Peyer's patch (tissue), 4 donors: Measurements from ENCODE around the gene MIPEP. TPM values are rescaled to one million over a fixed set of nuclear protein-coding genes. Genes with fewer than 3 reads are reported as not detected.

ENCODE experiments used
- DNase-seq, 3 donors: peaks; one replicate each; pipeline ENCODE4 v3.0.0-alpha.2; 2017 to 2019
- H3K27ac ChIP-seq, 4 donors: fragments of 200-600 bp; sonication (generic); one replicate each; pipeline ENCODE4 v1.5.1; 2016 to 2019
- H3K27me3 ChIP-seq, 2 donors: fragments of 200-600 bp; sonication (generic); one replicate each; pipeline ENCODE4 v1.5.1; 2019
- H3K36me3 ChIP-seq, 3 donors: fragments of 200-600 bp; sonication (generic); one replicate each; pipeline ENCODE4 v1.5.1; 2016 to 2019
- H3K4me1 ChIP-seq, 4 donors: fragments of 200-600 bp; sonication (generic); one replicate each; pipeline ENCODE4 v1.5.1; 2016 to 2019
- H3K4me3 ChIP-seq, 4 donors: fragments of 200-600 bp; sonication (generic); 1 replicate in 3 of 4; 2 replicates in 1 of 4; pipeline ENCODE4 v1.5.1; 2016 to 2019; ENCODE audit warnings: mild to moderate bottlenecking in 1 of 4
- H3K9me3 ChIP-seq, 4 donors: fragments of 200-600 bp; sonication (generic); one replicate each; pipeline ENCODE4 v1.5.1; 2016 to 2019; ENCODE audit warnings: mild to moderate bottlenecking in 1 of 4
- CTCF ChIP-seq, 6 experiments: fragments of 450-650 bp in 4 of 6; fragments of 200-600 bp in 2 of 6; sonication (generic) in 1 of 6; IDR thresholded peaks; one replicate each; pipeline ENCODE4 v1.5.1; 2017 to 2019; ENCODE audit warnings: antibody characterized with exemption in 6 of 6, mild to moderate bottlenecking in 3 of 6, moderate library complexity in 1 of 6
- POLR2A ChIP-seq, 2 donors: fragments of 450-650 bp; IDR thresholded peaks; one replicate each; pipeline ENCODE4 v1.5.1; 2017; ENCODE audit warnings: antibody characterized with exemption in 2 of 2, mild to moderate bottlenecking in 2 of 2, moderate library complexity in 2 of 2
- total RNA-seq, 4 donors: library from RNA; depleted of rRNA; stranded (reverse); fragments of >200 nt; gene quantifications; one replicate each; pipeline ENCODE4 v1.1.0, GENCODE V29; 2016

Gene MIPEP
- total RNA-seq, 4 donors from 2014 or later: 10.7 to 17.0 (median 12.5) TPM

- Histone ChIP-seq H3K4me3 (no peak overlapping the region), H3K27ac (no peak overlapping the region), H3K9me3 (no peaks in the 10 kb centered on the region), H3K36me3 (no peaks in the 10 kb centered on the region), H3K27me3 (no peaks in the 10 kb centered on the region), H3K4me1 (no peaks in the 10 kb centered on the region)
- no peak for TF ChIP-seq CTCF (IDR thresholded peaks at IDR 0.05)
- TF ChIP-seq POLR2A (IDR thresholded peaks at IDR 0.05): no peak
- no peak for DNase-seq
Measured at GRCh38 chr13:23867027-23867491, 22.1 kb downstream of the MIPEP start.

- no peak for DNase-seq
- H3K4me3 ChIP-seq: no peak overlapping the region
- H3K27ac ChIP-seq: no peak overlapping the region
- H3K36me3 ChIP-seq: no peaks in the 10 kb centered on the region
- H3K27me3 ChIP-seq: no peaks in the 10 kb centered on the region
- H3K9me3 ChIP-seq: no peaks in the 10 kb centered on the region
- no peaks in the 10 kb centered on the region for H3K4me1 ChIP-seq
- TF ChIP-seq POLR2A (IDR thresholded peaks at IDR 0.05) (no peak), CTCF (IDR thresholded peaks at IDR 0.05) (no peak)
Measured at GRCh38 chr13:23866420-23867026, 22.7 kb downstream of the MIPEP start.

- H3K9me3 ChIP-seq: no peaks in the 10 kb centered on the region
Measured at GRCh38 chr13:23865906-23866305, 23.3 kb downstream of the MIPEP start.

GRCh38 chr13:23865026-23865425 is 24.2 kb downstream of the MIPEP start:
- no peaks in the 10 kb centered on the region for H3K4me1 ChIP-seq
- TF ChIP-seq CTCF (IDR thresholded peaks at IDR 0.05): no peak
- DNase-seq: no peak
- H3K27ac ChIP-seq: no peak overlapping the region
- no peaks in the 10 kb centered on the region for H3K27me3 ChIP-seq
- H3K9me3 ChIP-seq: no peaks in the 10 kb centered on the region
- H3K4me3 ChIP-seq: no peak overlapping the region
- H3K36me3 ChIP-seq: no peaks in the 10 kb centered on the region

More at GRCh38 chr13:23865906-23866305, 23.3 kb downstream of the MIPEP start:
- no peaks in the 10 kb centered on the region for H3K27me3 ChIP-seq
- no peaks in the 10 kb centered on the region for H3K36me3 ChIP-seq
- DNase-seq: no peak
- no peak overlapping the region for H3K4me3 ChIP-seq
- H3K27ac ChIP-seq: no peak overlapping the region
- TF ChIP-seq POLR2A (IDR thresholded peaks at IDR 0.05) (no peak), CTCF (IDR thresholded peaks at IDR 0.05) (no peak)
- no peaks in the 10 kb centered on the region for H3K4me1 ChIP-seq

- TF ChIP-seq CTCF (IDR thresholded peaks at IDR 0.05): no peak
- no peak for TF ChIP-seq POLR2A (IDR thresholded peaks at IDR 0.05)
- H3K36me3 ChIP-seq: no peaks in the 10 kb centered on the region
- no peak overlapping the region for H3K4me3 ChIP-seq
- no peaks in the 10 kb centered on the region for H3K4me1 ChIP-seq
- H3K27ac ChIP-seq: no peak overlapping the region
- no peak for DNase-seq
- H3K27me3 ChIP-seq: no peaks in the 10 kb centered on the region
- H3K9me3 ChIP-seq: no peaks in the 10 kb centered on the region
Measured at GRCh38 chr13:23861310-23861709, 27.9 kb downstream of the MIPEP start.

GRCh38 chr13:23859904-23860303 is 29.3 kb downstream of the MIPEP start:
- DNase-seq: no peak
- H3K9me3 ChIP-seq: no peaks in the 10 kb centered on the region
- no peak for TF ChIP-seq POLR2A (IDR thresholded peaks at IDR 0.05)
- TF ChIP-seq CTCF (IDR thresholded peaks at IDR 0.05): no peak
- no peaks in the 10 kb centered on the region for H3K27me3 ChIP-seq
- no peak overlapping the region for H3K4me3 ChIP-seq
- no peaks in the 10 kb centered on the region for H3K4me1 ChIP-seq
- no peak overlapping the region for H3K27ac ChIP-seq
- H3K36me3 ChIP-seq: no peaks in the 10 kb centered on the region
